ENCODE data around the gene NTRK3.

DNA sequence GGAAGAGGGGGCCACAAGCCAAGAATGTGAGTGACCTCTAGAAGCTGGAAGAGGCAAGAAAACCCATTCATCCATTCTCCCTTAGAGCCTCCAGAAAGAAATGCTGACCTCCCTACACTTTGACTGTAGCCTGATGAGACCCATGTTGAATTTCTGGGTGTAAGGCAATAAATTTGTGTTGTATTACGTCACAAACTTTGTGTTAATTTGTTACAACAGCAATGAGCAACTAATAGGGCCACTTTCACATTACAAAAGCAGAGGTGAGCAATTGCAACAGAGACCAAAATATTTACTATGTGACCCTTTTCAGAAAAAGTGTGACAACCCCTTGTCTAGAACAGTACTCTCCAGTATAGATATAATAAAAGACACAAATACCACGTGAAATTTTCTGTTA, 101.2 kb downstream of the NTRK3 start:
- TF ChIP-seq POLR2AphosphoS5 (IDR thresholded peaks at IDR 0.05) (no peak), POLR2A (IDR thresholded peaks at IDR 0.05) (no peak)

All from suprapubic skin (tissue), 4 donors.